ENCODE data around the gene CLCA1. TPM values are rescaled to one million over a fixed set of nuclear protein-coding genes. Genes with fewer than 3 reads are reported as not detected.

CLCA1 gene
- total RNA-seq, 2 experiments from 2014 or later = not detected

DNA sequence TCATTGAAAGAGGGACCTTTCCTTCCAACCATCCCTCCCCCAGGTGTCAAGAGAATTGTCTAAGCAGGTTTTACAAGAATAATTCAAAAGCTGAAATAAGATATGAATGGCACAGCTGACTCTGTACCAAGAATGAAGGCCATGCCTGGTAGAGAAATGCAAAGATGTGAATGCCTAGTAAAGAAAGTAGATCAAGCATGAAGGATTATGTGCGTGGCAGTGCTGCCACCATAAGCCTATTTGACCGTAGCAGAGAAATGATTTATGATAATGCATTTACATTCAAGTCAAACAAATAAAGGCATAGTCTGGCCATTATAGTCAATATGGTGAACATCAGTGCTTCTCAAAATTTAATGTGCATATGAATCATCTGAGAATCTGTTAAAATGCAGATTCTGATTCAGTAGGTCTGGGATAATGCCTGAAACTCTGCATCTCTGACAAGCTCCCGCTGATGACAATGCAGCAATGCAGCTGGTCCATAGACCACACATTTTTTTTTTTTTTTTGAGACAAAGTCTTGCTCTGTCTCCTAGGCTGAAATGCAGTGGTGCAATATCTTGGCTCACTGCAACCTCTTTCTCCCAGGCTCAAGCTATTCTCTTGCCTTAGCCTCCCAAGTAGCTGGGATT lies 61.6 kb downstream of the CLCA1 start:
- Mint-ChIP-seq H3K9me3 (ENCODE audit: insufficient read depth) (no peaks in the 10 kb centered on the region), H3K27ac (no peak overlapping the region), H3K36me3 (ENCODE audit: low read depth) (no peaks in the 10 kb centered on the region), H3K4me1 (ENCODE audit: low read depth) (no peaks in the 10 kb centered on the region), H3K27me3 (ENCODE audit: low read depth) (peaks cover 13% of the 10 kb centered on the region), H3K4me3 (no peak overlapping the region)
- CTCF ChIA-PET = no interaction called here
- POLR2A ChIA-PET = no interaction called here
- DNase-seq (no peak), ATAC-seq (no peak)

DNA sequence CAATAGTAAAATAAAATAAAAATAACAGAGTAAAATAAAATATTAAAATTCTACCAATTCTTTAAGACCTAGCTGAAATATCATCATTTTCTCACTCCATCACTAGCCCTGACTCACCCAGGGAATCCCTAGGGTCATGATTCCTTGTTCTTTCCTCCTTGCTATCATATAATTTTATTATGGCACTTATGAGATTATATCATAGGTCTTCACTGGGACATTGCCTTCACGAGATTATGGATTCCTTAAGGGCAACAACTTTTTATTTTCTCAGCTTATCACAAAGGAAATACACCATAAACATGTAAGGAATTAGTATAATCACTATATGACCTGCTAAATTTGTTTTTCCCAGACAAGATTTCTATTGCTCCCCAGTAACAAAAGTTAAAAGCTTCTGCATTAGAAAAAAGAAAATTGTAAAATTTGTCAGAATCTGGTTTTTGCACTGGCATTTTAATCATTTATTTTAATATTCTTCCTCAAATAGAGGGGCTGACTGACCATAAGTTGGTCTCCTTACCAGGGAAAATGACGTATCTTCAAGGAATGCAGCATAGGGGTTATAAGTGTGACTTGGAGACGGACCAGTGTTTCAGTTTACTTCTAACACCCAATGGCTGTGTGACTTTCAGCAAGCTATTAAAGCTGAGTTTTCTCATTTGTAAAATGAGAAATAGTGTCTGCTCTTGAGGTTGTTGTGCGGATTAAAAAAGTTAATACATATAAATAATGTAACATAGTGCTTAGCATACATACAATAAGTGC lies 69.4 kb downstream of the CLCA1 start:
- DNase-seq (no peak), ATAC-seq (no peak)
- CTCF ChIA-PET = interaction anchor here (1.6 kb wide), 1 partner anchor 31 kb away, joined by 4 read pairs; no protein-coding TSS in a partner anchor
- Mint-ChIP-seq H3K27me3 (ENCODE audit: low read depth) (peaks cover 13% of the 10 kb centered on the region), H3K27ac (no peak overlapping the region), H3K9me3 (ENCODE audit: insufficient read depth) (no peaks in the 10 kb centered on the region), H3K4me1 (ENCODE audit: low read depth) (no peaks in the 10 kb centered on the region), H3K4me3 (no peak overlapping the region), H3K36me3 (ENCODE audit: low read depth) (no peaks in the 10 kb centered on the region)
- POLR2A ChIA-PET = no interaction called here

DNA sequence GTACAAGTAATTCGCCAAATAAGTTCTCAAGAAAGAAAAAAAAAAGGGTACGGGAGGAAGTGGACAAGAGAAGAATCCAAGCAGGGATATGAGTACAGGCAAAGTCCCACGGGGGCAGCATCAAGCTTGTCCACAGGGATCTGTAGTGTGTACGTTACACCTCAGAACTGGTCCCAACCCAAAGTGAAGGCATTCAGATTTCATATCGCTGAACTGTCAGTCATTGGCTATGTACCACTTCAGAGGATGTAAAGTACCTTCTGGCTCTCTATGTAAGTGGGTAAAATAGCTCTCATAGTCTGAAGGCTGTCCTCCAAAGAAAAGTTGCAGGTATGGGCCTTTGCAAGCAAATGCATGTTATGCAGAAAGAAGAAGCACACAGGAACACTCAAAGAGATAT lies 70.0 kb downstream of the CLCA1 start:
- CTCF ChIA-PET = interaction anchor here (1.6 kb wide), 1 partner anchor 32 kb away, joined by 4 read pairs; no protein-coding TSS in a partner anchor
- no peaks in the 10 kb centered on the region for H3K36me3 Mint-ChIP-seq (ENCODE audit: low read depth)
- DNase-seq (no peak), ATAC-seq (no peak)
- H3K9me3 Mint-ChIP-seq (ENCODE audit: insufficient read depth) = no peaks in the 10 kb centered on the region
- POLR2A ChIA-PET = no interaction called here
- H3K27ac Mint-ChIP-seq = no peak overlapping the region
- no peaks in the 10 kb centered on the region for H3K4me1 Mint-ChIP-seq (ENCODE audit: low read depth)
- H3K4me3 Mint-ChIP-seq = no peak overlapping the region
- H3K27me3 Mint-ChIP-seq (ENCODE audit: low read depth) = peaks cover 8% of the 10 kb centered on the region

DNA sequence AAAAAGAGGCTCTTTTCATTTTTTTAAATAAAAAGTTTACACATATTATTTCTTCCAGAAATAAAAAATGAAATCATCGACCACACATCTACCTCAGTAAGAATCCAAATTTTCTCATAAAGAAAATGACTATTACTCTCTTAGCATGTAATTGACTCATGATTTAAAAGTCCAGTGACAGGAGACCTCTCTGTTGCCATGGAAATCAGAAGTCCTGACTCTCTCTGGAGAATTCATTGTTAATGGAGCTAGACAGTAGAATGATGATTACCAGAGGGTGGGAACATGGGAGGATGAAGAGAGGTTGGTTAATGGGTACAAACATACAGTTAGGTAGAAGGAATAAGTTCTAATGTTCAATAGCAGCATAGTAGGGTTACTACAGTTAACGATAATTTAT lies 73.1 kb downstream of the CLCA1 start:
- ATAC-seq (no peak), DNase-seq (no peak)
- H3K27me3 Mint-ChIP-seq (ENCODE audit: low read depth) = peaks cover 2% of the 10 kb centered on the region
- ChIA-PET POLR2A (no interaction called here), CTCF (interaction anchor here (0.9 kb wide), 1 partner anchor 43 kb away, joined by 3 read pairs; no protein-coding TSS in a partner anchor)
- no peak overlapping the region for H3K27ac Mint-ChIP-seq
- H3K4me3 Mint-ChIP-seq = no peak overlapping the region
- no peaks in the 10 kb centered on the region for H3K9me3 Mint-ChIP-seq (ENCODE audit: insufficient read depth)
- H3K36me3 Mint-ChIP-seq (ENCODE audit: low read depth) = no peaks in the 10 kb centered on the region
- no peaks in the 10 kb centered on the region for H3K4me1 Mint-ChIP-seq (ENCODE audit: low read depth)

DNA sequence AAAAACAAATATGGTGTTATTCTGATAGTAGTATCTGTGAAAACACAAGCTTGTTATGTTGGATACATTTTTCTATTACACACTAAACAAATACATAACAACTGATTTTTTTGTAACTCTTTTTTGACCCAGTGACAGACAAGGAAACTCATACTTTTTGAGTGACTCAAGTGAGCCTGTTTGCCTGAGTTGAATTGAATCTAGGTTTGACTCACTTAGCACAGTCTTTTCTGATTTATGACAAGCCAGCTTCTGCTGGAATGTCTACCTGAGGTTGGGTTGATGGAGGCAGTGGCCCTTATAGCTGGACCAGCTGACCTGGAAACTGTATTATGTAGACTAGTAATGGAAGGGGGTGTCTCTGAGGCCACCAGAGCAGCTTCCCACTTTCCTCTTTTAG lies 73.9 kb downstream of the CLCA1 start:
- DNase-seq = no peak
- H3K36me3 Mint-ChIP-seq (ENCODE audit: low read depth) = no peaks in the 10 kb centered on the region
- no peaks in the 10 kb centered on the region for H3K4me1 Mint-ChIP-seq (ENCODE audit: low read depth)
- ChIA-PET POLR2A (no interaction called here), CTCF (interaction anchor here (0.9 to 1.0 kb wide), 2 partner anchors 34 to 43 kb away, joined by 3 to 4 read pairs; no protein-coding TSS in a partner anchor)
- no peaks in the 10 kb centered on the region for H3K9me3 Mint-ChIP-seq (ENCODE audit: insufficient read depth)
- no peak overlapping the region for H3K4me3 Mint-ChIP-seq
- H3K27ac Mint-ChIP-seq = no peak overlapping the region
- H3K27me3 Mint-ChIP-seq (ENCODE audit: low read depth) = peaks cover 2% of the 10 kb centered on the region
- no peak for ATAC-seq

DNA sequence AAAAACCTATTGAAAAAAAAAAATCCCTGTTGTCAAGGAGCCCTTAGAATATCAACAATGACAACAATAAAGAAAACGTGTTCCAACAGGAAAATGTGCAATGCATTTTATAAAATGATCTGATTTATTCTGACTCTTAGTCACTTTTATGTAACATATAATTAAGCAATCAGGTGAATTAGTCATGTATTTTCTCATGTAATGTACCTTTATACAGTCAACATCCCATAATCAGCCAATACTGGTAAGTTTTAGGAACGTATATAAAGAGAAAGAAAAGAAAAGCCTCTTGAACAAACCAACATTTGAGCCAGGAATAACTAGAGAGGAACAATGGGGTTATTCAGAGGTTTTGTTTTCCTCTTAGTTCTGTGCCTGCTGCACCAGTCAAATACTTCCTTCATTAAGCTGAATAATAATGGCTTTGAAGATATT lies 78.1 kb downstream of the CLCA1 start, which contains the start of gene CLCA4:
CLCA4 (plus strand) TSS at position 292 of the 435 bp plus-strand sequence; CDS start at position 334, 42 bp downstream.
- no peak for ATAC-seq
- no peaks in the 10 kb centered on the region for H3K9me3 Mint-ChIP-seq (ENCODE audit: insufficient read depth)
- no peaks in the 10 kb centered on the region for H3K4me1 Mint-ChIP-seq (ENCODE audit: low read depth)
- H3K27me3 Mint-ChIP-seq (ENCODE audit: low read depth) = peaks cover 2% of the 10 kb centered on the region
- ChIA-PET POLR2A (no interaction called here), CTCF (no interaction called here)
- H3K36me3 Mint-ChIP-seq (ENCODE audit: low read depth) = no peaks in the 10 kb centered on the region
- H3K27ac Mint-ChIP-seq = no peak within 1 kb of the TSS
- no peak within 1 kb of the TSS for H3K4me3 Mint-ChIP-seq
- DNase-seq = no peak

DNA sequence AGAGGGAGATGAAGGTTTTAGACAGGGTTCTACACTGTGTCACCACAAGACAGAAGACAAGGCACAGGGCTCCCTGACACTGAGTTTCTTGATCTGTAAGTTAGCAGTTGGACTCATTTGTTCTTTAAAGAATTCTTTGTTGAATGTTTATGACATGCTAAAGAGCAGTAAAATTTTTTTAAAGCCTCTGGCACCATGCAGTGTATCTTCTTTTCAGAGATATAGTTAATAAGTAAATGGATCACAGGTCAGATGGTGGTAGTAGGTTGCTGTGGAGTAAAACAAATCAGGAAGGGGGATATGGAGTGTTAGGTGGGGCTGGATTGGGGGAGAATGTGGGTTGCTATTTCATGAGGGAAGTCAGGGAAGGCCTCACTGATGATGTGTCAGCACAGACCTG lies 80.1 kb downstream of the CLCA1 start:
- no peaks in the 10 kb centered on the region for H3K9me3 Mint-ChIP-seq (ENCODE audit: insufficient read depth)
- peaks cover 2% of the 10 kb centered on the region for H3K27me3 Mint-ChIP-seq (ENCODE audit: low read depth)
- ChIA-PET POLR2A (no interaction called here), CTCF (no interaction called here)
- ATAC-seq = no peak
- no peak for DNase-seq
- H3K4me1 Mint-ChIP-seq (ENCODE audit: low read depth) = no peaks in the 10 kb centered on the region
- H3K4me3 Mint-ChIP-seq = no peak overlapping the region
- H3K27ac Mint-ChIP-seq = no peak overlapping the region
- H3K36me3 Mint-ChIP-seq (ENCODE audit: low read depth) = no peaks in the 10 kb centered on the region

Other genes starting within 250 kb of the CLCA1 start
- 10 to 100 TPM; 32.7 to 38.9 TPM for gene ODF2L, start 72.6 kb upstream of the CLCA1 start, total RNA-seq
- gene CLCA2, start 44.8 kb upstream of the CLCA1 start, total RNA-seq = not detected
- gene CLCA4, start 78.2 kb downstream of the CLCA1 start, total RNA-seq = not detected
- 10 to 100 TPM; 66.9 to 69.2 TPM for gene SH3GLB1, start 235.6 kb downstream of the CLCA1 start, total RNA-seq